Keratinocyte (primary cell): ENCODE measurements around the gene THRAP3. TPM values are rescaled to one million over a fixed set of nuclear protein-coding genes. Genes with fewer than 3 reads are reported as not detected.

ENCODE experiments used
- DNase-seq: peaks from one replicate; pipeline ENCODE4 v3.0.0-alpha.2; 2011; ENCODE audit warnings: low read depth, missing footprints, low spot score
- FAIRE-seq: peaks from 2 replicates; lab custom pipeline; 2011; peaks lifted over from hg19 to GRCh38; lab: Jason Lieb, UNC
- H2AFZ ChIP-seq: 2 replicates; pipeline ENCODE4 v1.6.0; 2012; ENCODE audit warnings: low read length, control low read depth, inconsistent platforms; ENCODE audit not compliant: control insufficient read depth
- H3K27ac ChIP-seq: 2 replicates; pipeline ENCODE4 v1.5.1; 2011; ENCODE audit warnings: low read length; ENCODE audit not compliant: control insufficient read depth, insufficient read depth
- H3K27me3 ChIP-seq: 3 replicates; pipeline ENCODE4 v1.6.0; 2011; ENCODE audit warnings: low read length; ENCODE audit not compliant: control insufficient read depth, insufficient read depth; ENCODE audit errors: extremely low read depth
- H3K36me3 ChIP-seq, 2 experiments: 2 replicates in 1 of 2; 3 replicates in 1 of 2; pipeline ENCODE4 v1.5.1; 2011; ENCODE audit warnings: low read length in 2 of 2, mild to moderate bottlenecking in 1 of 2; ENCODE audit not compliant: control insufficient read depth in 2 of 2, insufficient read depth in 2 of 2; ENCODE audit errors: extremely low read depth in 1 of 2
- H3K4me1 ChIP-seq: 3 replicates; pipeline ENCODE4 v1.5.1; 2011; ENCODE audit warnings: low read length; ENCODE audit not compliant: control insufficient read depth, insufficient read depth; ENCODE audit errors: extremely low read depth
- H3K4me2 ChIP-seq: 3 replicates; pipeline ENCODE4 v1.6.0; 2011; ENCODE audit warnings: low read depth, low read length; ENCODE audit not compliant: control insufficient read depth, insufficient read depth; ENCODE audit errors: extremely low read depth
- H3K4me3 ChIP-seq, 3 experiments: fragments of 200-600 bp in 1 of 3; sonication (generic) in 1 of 3; 2 replicates in 2 of 3; 3 replicates in 1 of 3; pipeline ENCODE4 v1.5.1; 2011 to 2016; ENCODE audit warnings: low read length in 3 of 3, mild to moderate bottlenecking in 3 of 3, control low read depth in 2 of 3, inconsistent platforms in 1 of 3, low read depth in 1 of 3, mixed read lengths in 1 of 3, mixed run types in 1 of 3, moderate library complexity in 1 of 3; ENCODE audit not compliant: control insufficient read depth in 2 of 3, insufficient read depth in 2 of 3; ENCODE audit errors: extremely low read depth in 1 of 3
- H3K79me2 ChIP-seq: 2 replicates; pipeline ENCODE4 v1.6.0; 2012; ENCODE audit warnings: low read length; ENCODE audit not compliant: control insufficient read depth, insufficient read depth
- H3K9ac ChIP-seq: 3 replicates; pipeline ENCODE4 v1.6.0; 2011; ENCODE audit warnings: low read length; ENCODE audit not compliant: control insufficient read depth, insufficient read depth; ENCODE audit errors: extremely low read depth
- H3K9me1 ChIP-seq: 3 replicates; pipeline ENCODE4 v1.6.0; 2011; ENCODE audit warnings: low read length; ENCODE audit not compliant: control insufficient read depth, insufficient read depth; ENCODE audit errors: extremely low read depth
- H3K9me3 ChIP-seq: 2 replicates; pipeline ENCODE4 v1.5.1; 2012; ENCODE audit warnings: low read depth, low read length; ENCODE audit not compliant: control insufficient read depth
- H4K20me1 ChIP-seq: 3 replicates; pipeline ENCODE4 v1.6.0; 2011; ENCODE audit warnings: low read length; ENCODE audit not compliant: control insufficient read depth, insufficient read depth; ENCODE audit errors: extremely low read depth
- CTCF ChIP-seq, 3 experiments: IDR thresholded peaks in 1 of 3; conservative IDR thresholded peaks in 1 of 3; optimal IDR thresholded peaks in 1 of 3; 2 replicates in 2 of 3; 3 replicates in 1 of 3; pipeline versions ENCODE3 to v1.5.1; 2011; ENCODE audit warnings: low read length in 3 of 3, mild to moderate bottlenecking in 3 of 3, moderate library complexity in 2 of 3, control low read depth in 1 of 3, inconsistent platforms in 1 of 3; ENCODE audit not compliant: insufficient read depth in 2 of 3; ENCODE audit errors: extremely low read depth in 1 of 3
- EZH2 ChIP-seq: IDR thresholded peaks from one replicate; pipeline ENCODE4 v1.6.1; 2012; ENCODE audit warnings: inconsistent platforms, mild to moderate bottlenecking, low read length, moderate library complexity
- dilution Hi-C: fragments of 300-500 bp; cut with MboI; formaldehyde crosslinking; loops from one replicate; pipeline ENCODE4 v1.7.0; 2020; ENCODE audit warnings: low sequenced_read_pairs; ENCODE audit not compliant: extremely low pct_ligation_motif_present
- polyA plus RNA-seq, 5 experiments: library from polyadenylated mRNA; depleted of rRNA in 3 of 5; stranded (reverse) in 3 of 5; stranded (forward) in 1 of 5; unstranded in 1 of 5; fragments of >200 nt; gene quantifications; 1 replicate in 1 of 5; 2 replicates in 3 of 5; 3 replicates in 1 of 5; pipeline versions ENCODE4 v1.2.1 to v1.2.3, GENCODE V29; 2011 to 2012; ENCODE audit warnings: missing spikeins in 2 of 5, low read depth in 1 of 5, low replicate concordance in 1 of 5

Gene THRAP3
- polyA plus RNA-seq, 1 donor (not counting 4 experiments of a cell fraction or from before 2014, with no cell fraction given), result 79.6 TPM

DNA sequence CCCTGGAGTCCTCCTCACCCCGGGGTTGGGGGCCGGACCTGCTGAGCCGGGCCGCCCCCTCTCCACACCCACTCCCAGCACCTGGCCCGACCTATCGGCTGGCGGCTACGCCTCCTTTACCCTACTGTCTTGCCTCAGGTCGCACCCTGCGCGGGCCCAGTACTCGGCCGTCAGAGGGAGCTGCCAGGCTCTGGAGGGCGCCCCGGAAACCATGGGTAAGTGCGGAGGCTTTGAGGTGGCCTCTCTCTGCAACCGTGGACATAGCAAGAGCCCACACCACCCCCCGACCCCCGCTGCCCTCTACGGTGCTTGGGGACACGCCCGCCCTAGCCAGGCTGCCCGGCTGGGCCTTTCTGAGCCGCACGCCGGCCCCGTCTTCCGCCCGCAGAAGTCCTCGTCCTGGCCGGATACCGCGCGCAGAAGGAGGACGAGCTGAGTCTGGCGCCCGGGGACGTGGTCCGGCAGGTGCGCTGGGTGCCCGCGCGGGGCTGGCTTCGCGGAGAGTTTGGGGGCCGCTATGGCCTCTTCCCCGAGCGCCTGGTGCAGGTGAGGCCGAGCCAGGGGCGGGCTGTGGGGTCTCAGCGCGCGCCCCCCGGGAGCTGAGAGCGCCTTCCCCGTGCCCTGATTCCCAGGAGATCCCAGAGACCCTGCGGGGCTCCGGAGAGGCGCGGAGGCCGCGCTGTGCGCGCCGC is 82.1 kb downstream of the THRAP3 start, which contains the start of gene SH3D21:
Gene SH3D21 (plus strand): TSS at position 159 of the 692 bp plus-strand sequence. CDS start 53 bp downstream, at position 212.
- peak within 1 kb of the TSS; percentile 58 to 86 (median 81) for H3K4me3 ChIP-seq
- H3K4me2 ChIP-seq, result peak within 1 kb of the TSS; percentile 88
- no peaks in the 10 kb centered on the region for H3K9me1 ChIP-seq
- H4K20me1 ChIP-seq, result no peaks in the 10 kb centered on the region
- FAIRE-seq, result no peak
- H2AFZ ChIP-seq, result peak within 1 kb of the TSS; percentile 74
- peaks cover 18 to 37% of the 10 kb centered on the region in 2 experiments for H3K36me3 ChIP-seq
- dilution Hi-C loops, result no loop called here
- peak within 1 kb of the TSS; percentile 81 for H3K9ac ChIP-seq
- H3K79me2 ChIP-seq, result peaks cover 10% of the 10 kb centered on the region
- H3K4me1 ChIP-seq, result peaks cover 21% of the 10 kb centered on the region
- TF ChIP-seq CTCF (optimal IDR thresholded peaks at IDR 0.05 in 1 of 3, IDR thresholded peaks at IDR 0.05 in 1 of 3, conservative IDR thresholded peaks at IDR 0.05 in 1 of 3; ENCODE audit: extremely low read depth in 1 of 3, insufficient read depth in 2 of 3, low read length in 3 of 3), result peak; percentile 10 to 29 (median 22)
- TF ChIP-seq EZH2, result no peak
- peak; percentile 41 for DNase-seq
- no peaks in the 10 kb centered on the region for H3K27me3 ChIP-seq
- H3K9me3 ChIP-seq, result no peaks in the 10 kb centered on the region
- H3K27ac ChIP-seq, result peak within 1 kb of the TSS; percentile 89

GRCh38 chr1:36306902-36307456 is 82.7 kb downstream of the THRAP3 start:
- Histone ChIP-seq H3K4me2 (peak overlapping the region; percentile 88), H3K9ac (peak overlapping the region; percentile 81), H2AFZ (peak overlapping the region; percentile 74), H3K36me3 (peaks cover 13 to 30% of the 10 kb centered on the region in 2 experiments), H3K27ac (peak overlapping the region; percentile 89), H3K4me1 (peaks cover 21% of the 10 kb centered on the region), H3K4me3 (peak overlapping the region; percentile 58 to 86 (median 81)), H3K9me1 (no peaks in the 10 kb centered on the region), H3K9me3 (no peaks in the 10 kb centered on the region), H4K20me1 (no peaks in the 10 kb centered on the region), H3K79me2 (peaks cover 10% of the 10 kb centered on the region), H3K27me3 (no peaks in the 10 kb centered on the region)
- FAIRE-seq, result peak; percentile 49
- dilution Hi-C loops, result no loop called here
- peak; percentile 81 for DNase-seq
- TF ChIP-seq CTCF (optimal IDR thresholded peaks at IDR 0.05 in 1 of 3, IDR thresholded peaks at IDR 0.05 in 1 of 3, conservative IDR thresholded peaks at IDR 0.05 in 1 of 3; ENCODE audit: extremely low read depth in 1 of 3, insufficient read depth in 2 of 3, low read length in 3 of 3) (no peak), EZH2 (no peak)
